GM18502 (cell line): ENCODE data around the gene GPR62.

ENCODE experiments used
- ATAC-seq: cut with Tn5 transposase; IDR thresholded peaks from one replicate; pipeline ENCODE4 v1.9.1; 2021; ENCODE audit warnings: mild to moderate bottlenecking; ENCODE audit not compliant: unreplicated experiment, poor library complexity

GPR62 gene

DNA sequence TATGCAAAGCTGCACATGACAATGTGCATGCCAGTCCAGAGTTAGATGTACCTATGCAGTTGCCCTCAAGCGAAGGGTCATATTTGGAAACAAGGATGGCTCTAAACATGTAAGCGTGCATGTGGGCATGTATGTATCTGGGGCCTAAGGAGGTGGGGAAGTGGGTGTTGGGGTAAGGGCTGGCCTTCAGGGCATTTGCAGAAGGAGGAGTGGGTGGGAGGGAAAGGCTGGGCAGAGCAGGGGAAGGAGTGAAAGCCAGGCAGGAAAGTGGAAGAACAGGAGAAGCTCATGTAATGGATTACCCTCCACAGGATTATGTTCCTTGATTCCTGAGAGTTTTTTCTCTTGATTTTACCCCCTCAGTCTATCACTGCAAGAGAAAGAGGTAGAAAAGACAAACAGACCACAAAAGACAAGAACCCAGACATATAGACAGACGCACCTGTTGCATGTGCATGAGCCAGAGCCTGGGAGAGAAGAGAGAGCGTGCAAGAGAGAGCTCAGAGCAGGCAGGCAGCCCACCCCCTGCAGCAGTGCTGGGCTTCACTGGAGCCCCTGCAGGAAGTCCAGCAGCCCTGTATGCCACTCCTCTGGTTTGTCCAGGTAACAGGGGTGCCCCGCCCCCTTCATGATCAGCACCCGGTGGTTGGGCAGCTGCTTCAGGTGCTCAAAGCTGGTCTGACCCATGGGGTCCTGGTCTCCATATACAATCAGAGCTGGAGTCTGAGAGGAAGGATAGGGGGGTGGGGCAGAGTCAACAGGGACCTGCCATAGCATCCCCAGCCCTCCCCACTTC lies 13.9 kb downstream of the GPR62 start:
- ATAC-seq, result no peak

- ATAC-seq, result no peak
Observed at GRCh38 chr3:51969841-51970240, 14.7 kb downstream of the GPR62 start.

DNA sequence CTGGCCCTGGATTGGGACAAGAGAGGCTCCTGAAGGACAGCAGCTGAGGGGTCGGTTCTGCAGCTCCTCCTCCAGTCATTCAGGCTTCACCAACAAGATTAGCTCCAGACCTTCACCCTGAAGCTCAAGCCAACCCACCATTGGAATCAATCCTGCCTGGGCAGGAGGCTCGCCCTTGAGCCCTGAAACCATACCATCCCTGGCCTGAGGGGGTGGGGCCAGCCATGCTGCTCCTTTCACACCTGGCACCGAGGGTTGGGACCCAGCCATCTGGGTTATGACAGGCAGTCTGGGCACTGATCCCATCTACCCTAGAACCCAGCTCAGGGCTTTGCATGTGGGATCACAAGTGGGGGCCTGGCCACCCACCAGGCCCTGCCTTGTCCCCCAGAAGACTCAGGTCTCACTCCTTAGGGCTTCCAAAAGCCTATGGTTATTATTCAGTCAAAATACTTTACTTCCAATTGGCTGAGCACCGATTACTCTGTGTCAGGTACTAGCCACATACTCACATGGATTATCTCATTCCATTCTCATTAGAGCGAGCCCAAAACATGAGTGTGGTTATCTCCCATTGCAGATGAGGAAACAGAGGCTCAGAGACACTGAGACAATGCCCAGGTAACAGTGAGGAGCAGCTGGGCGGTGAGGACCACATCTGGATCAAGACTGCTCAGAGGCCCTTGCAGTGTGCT lies 15.6 kb downstream of the GPR62 start:
- ATAC-seq, result no peak

DNA sequence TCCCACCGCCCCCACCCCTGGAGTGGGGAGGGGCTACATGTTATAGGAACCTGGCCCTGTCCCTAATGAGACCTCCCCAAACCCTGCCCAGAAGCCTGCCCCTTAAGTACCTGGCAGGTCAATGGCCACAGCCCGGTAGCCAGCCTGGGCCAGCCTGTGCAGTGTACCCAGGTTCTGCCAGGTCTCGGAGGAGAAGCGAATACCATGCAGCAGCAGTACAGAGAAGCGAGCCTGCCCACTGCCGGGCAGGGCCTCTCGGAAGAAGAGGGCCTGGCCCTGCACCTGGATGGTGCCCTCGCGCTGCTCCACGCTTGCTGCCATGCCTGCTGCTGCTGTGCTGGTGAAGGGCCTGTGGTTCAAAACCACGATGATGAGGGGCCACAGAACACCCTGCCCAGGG lies 16.2 kb downstream of the GPR62 start:
- ATAC-seq, result no peak

DNA sequence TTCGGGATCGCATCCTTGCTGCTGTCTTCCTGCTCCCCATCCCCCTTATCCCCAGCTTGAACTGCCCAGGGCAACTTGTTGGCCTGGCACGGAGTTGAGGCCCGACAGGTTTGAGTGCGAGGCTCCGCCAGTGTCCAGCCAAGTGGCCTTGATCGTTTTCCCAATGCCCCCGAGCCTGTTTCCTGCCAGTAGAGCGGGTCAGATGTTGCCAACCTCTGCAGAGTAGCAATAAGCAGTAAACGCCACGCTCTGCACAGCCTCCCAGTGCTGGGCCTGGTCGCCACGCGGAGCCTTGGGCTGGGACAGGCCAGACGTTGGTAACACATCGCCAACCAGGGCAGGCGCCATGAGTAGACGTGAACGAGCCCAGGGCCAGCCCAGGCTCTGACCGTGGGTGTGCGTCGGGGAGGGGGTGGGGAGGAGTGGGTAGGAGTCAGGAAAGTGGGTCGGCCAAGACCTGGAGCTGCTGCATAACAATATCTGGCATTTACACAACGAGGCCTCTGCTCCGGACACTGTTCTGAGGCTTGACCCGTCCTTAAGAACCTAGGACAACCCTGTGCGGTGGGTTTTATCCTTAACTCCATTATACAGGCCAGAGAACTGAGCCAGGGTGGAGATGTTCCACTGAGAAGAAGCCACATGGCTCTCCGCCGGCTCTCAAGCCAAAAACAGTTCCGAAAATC lies 19.2 kb downstream of the GPR62 start:
- peak; percentile 7 for ATAC-seq

DNA sequence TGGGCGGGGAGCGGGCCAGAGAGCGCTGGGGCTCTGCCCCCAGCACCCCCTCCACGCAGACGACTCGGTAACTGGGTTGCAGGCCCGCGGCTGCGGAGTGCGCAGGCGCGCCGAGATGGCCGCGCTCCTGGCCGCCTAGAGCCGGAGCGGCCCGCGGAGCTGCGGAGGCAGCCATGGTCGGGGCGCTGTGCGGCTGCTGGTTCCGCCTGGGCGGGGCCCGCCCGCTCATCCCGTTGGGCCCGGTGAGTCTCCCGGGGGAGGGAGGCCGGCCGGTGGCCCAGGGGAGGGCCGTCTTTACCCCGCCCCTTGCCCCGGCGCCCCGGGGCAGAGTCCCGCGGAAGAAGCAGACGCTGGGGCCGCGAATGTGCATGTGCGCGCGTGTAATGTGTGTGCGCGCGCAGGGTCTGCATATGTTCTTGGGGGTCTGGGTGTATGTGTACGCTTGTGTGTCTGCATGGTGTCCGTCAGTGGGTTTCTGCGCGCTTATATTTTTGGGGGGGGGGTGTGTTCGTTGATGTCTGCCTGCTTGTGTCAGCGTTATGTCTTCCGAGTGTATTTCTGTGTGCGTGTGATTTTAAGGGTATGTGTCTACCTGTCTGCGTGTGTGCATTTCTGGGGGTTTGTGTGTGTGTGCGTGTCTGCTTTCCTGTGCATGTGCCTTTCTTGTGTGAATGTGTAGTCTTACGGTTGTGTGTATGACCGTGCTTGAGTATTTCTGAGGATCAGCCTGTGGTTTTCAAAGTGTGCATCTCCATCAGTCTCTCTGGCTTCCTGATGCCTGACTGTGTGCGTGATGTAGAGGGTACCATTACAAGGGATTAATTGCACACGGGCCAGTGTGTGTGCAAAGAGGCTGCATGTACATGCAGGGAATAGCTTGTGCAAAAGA lies 20.0 kb downstream of the GPR62 start, which contains the start of gene ABHD14A:
Gene ABHD14A, plus strand, starts transcription at position 102 of the 889 bp plus-strand sequence. Its CDS starts 72 bp downstream, at position 174.
- peak; percentile 60 for ATAC-seq

GRCh38 chr3:51975852-51976549 lies 20.8 kb downstream of the GPR62 start:
- ATAC-seq, result no peak

DNA sequence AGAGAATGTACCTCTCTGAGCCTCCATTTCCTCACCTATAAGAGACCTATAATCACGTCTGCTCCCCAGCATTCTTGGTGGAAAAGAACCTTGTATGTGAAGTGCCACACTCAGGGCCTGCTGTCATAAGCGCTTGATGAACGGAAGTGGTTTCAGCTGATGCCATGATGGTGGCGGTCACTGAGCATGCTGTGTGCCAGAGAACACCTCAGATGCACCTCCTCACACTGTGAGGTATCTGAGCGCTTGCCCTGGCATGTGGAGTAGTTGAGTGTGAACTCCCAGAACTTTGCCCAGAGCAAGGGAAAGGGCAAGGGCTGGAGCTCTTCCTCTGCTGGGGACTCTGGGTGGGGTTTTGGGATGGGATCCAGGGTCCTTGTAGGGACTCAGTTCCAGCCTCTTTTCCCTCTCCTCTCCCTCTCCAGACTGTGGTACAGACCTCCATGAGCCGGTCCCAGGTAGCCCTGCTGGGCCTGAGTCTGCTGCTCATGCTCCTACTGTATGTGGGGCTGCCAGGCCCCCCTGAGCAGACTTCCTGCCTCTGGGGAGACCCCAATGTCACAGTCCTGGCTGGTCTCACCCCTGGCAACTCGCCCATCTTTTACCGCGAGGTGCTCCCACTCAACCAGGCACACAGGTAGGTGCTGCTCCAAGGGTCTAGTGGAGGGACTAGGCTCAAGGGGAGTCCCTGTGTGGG lies 22.4 kb downstream of the GPR62 start:
- ATAC-seq, result no peak

DNA sequence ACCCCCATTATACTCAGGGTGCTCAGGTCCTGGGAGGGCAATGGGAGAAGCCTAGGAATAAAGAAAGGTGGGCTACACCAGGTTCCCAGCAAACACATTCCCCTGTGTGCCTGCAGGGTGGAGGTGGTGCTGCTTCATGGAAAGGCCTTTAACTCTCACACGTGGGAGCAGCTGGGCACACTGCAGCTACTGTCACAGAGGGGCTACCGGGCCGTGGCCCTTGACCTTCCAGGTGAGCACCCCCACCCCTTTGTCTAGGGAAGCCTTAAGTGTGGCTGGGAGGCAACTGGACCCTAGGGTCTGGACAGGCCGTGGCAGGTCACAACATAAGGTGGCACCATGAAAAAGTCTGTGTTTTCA lies 22.9 kb downstream of the GPR62 start:
- no peak for ATAC-seq

DNA sequence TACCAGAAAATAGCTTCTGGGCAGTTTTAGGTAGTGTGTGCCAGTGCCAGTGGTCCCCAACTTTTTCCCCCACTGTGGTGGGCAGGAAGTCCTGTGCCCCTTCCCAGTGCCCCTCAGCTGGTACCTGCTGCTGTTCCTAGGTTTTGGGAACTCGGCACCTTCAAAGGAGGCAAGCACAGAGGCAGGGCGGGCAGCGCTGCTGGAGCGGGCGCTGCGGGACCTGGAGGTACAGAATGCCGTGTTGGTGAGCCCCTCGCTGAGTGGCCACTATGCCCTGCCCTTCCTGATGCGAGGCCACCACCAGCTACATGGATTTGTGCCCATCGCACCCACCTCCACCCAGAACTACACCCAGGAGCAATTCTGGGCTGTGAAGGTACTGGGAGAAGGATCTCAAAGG lies 25.1 kb downstream of the GPR62 start:
- no peak for ATAC-seq

DNA sequence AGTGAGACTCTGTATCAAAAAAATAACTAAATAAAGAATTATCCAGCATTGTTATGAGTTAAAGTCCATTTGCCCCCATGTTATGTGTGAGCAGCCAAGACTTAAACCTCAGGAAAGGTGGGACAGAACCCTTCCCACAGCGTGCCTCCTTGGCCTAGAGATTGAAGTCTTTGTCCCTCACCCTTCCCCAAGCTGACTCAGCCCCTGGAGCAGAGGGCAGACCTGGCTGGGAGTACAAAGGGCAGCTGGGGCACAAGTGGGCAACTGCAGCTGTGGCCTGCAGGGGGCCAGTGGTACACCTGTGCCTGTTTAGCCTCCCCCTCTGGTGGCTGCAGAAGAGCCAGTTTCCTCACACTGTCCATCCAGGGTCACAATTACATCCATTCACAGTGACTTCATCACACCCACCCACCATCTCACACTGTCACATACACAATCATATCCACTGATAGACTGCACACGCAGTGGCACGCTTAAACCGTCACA lies 27.2 kb downstream of the GPR62 start:
- peak; percentile 52 for ATAC-seq

DNA sequence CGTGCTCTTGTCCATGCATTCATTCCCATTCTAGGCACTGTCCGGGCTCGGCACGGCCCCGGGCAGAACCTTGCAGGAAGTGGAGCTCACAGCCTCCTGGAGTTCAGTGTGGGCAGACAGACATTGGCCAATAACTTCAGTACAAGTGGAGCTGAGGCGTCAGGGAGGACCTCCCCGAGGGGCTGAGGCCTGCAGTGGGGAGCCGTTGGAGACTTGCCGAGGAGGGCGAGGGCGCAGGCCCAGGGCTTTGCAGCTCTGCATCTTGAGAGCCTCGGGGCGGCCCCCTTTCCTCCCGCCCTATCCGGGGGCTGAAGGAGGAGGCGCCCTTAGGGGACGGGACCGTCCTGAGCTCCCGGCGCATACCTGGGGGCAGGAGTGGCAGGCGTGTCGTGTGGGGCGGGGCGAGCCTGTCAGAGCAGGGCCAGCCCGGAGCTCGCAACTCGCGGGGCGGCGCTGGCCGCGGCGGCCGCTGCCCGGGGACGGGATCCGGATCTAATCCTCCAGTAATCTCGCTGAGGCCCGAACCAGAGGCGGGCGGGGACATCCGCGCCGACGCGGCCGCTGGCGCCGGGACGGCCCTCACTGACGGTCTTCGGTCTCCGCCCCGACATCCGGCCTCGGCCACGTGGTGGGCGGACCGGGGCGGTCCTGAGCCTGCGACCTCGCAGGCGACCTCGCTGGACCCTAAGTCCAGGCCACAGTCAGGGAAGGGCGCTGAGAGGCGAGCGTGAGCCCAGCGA lies 27.8 kb downstream of the GPR62 start, which contains the start of gene ACY1:
Gene ACY1, plus strand, starts transcription at position 698 of the 740 bp plus-strand sequence. CDS start 530 bp downstream, outside the sequence.
- ATAC-seq, result peak; percentile 74

- ATAC-seq, result no peak
Observed at GRCh38 chr3:51983578-51984268, 28.5 kb downstream of the GPR62 start.

- no peak for ATAC-seq
Observed at GRCh38 chr3:51984269-51984647, 29.1 kb downstream of the GPR62 start.

DNA sequence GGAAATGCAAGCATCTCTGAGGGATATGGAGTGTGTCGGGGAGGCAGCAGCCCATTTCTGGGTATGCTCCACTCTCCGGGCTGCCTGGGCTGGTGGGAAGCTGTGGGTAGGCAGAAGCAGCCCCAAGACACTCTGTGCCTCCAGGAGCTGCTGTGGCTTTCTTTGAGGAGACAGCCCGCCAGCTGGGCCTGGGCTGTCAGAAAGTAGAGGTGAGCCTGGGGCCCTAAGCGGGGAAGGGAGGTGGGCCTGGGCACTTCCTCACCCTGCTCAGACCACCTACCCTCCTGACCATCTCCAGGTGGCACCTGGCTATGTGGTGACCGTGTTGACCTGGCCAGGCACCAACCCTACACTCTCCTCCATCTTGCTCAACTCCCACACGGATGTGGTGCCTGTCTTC lies 29.9 kb downstream of the GPR62 start:
- ATAC-seq, result no peak

DNA sequence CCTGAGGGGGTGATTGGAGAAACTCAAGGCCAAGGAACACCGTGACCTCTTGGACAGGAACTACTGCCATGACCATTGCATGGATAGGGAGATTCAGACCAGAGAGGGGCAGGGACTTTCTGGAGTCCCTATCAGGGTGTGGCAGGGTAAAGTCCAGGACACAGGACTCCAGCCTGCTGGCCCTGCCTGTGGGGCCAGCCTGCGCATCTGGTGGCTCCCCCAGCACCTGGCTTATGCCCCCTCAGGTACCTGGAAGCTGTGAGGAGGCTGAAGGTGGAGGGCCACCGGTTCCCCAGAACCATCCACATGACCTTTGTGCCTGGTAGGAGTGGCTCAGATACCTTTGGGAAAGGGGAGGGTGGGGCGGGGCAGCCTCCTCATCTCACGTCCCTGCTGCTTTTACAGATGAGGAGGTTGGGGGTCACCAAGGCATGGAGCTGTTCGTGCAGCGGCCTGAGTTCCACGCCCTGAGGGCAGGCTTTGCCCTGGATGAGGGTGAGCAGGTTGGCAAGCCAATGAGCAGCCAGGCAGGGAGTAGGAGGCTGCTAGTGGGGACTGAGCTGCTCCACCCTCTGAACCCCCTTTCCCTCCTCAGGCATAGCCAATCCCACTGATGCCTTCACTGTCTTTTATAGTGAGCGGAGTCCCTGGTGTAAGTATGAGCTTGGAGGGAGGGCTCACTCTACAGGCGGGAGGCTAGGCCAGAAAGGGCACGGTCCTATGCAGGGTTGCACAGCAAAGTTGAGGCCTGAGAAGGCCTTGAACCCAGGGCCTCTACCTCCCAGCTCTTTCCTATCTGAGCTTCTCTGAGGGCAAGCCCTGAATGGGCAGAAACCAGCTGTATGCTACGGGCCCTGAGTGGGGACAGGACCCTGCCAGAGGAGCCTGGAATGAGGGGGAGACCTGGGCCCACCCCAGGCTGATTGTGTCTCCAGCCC lies 31.1 kb downstream of the GPR62 start:
- ATAC-seq, result no peak
